Measurements from ENCODE around the gene DMRT1. TPM values are rescaled to one million over a fixed set of nuclear protein-coding genes. Genes with fewer than 3 reads are reported as not detected.

DMRT1 gene
- total RNA-seq, 1 donor from 2014 or later = not detected

DNA sequence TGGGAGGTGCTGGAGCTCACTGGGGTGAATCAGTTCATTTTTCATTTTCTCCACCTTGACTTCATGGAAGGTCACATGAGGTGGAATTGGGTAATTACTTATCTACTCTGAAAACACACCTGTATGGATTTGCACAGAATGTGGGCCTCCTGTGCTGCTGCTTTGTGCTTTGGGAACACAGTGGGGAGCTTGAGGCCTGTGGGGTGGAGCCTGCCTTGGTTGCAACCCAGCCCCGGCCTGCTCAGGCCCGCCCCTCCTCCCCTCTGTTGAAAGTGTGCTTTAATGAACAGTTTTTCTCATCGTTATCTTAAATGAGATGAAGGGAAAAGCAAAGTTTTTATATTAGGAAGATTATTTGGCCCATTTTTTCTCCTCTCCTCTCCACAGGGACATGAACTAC is 106.5 kb downstream of the DMRT1 start:
- no peak for DNase-seq (ENCODE audit: extremely low spot score, unreplicated experiment)
- Mint-ChIP-seq H3K9me3 (ENCODE audit: unreplicated experiment) (no peaks in the 10 kb centered on the region), H3K27me3 (ENCODE audit: unreplicated experiment) (peaks cover 4% of the 10 kb centered on the region), H3K27ac (ENCODE audit: unreplicated experiment) (no peak overlapping the region), H3K4me1 (ENCODE audit: unreplicated experiment) (no peaks in the 10 kb centered on the region), H3K36me3 (ENCODE audit: unreplicated experiment) (no peaks in the 10 kb centered on the region), H3K4me3 (ENCODE audit: unreplicated experiment) (no peak overlapping the region)
- TF ChIP-seq, protein P1, sequence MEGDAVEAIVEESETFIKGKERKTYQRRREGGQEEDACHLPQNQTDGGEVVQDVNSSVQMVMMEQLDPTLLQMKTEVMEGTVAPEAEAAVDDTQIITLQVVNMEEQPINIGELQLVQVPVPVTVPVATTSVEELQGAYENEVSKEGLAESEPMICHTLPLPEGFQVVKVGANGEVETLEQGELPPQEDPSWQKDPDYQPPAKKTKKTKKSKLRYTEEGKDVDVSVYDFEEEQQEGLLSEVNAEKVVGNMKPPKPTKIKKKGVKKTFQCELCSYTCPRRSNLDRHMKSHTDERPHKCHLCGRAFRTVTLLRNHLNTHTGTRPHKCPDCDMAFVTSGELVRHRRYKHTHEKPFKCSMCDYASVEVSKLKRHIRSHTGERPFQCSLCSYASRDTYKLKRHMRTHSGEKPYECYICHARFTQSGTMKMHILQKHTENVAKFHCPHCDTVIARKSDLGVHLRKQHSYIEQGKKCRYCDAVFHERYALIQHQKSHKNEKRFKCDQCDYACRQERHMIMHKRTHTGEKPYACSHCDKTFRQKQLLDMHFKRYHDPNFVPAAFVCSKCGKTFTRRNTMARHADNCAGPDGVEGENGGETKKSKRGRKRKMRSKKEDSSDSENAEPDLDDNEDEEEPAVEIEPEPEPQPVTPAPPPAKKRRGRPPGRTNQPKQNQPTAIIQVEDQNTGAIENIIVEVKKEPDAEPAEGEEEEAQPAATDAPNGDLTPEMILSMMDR (IDR thresholded peaks at IDR 0.05) = no peak

DNA sequence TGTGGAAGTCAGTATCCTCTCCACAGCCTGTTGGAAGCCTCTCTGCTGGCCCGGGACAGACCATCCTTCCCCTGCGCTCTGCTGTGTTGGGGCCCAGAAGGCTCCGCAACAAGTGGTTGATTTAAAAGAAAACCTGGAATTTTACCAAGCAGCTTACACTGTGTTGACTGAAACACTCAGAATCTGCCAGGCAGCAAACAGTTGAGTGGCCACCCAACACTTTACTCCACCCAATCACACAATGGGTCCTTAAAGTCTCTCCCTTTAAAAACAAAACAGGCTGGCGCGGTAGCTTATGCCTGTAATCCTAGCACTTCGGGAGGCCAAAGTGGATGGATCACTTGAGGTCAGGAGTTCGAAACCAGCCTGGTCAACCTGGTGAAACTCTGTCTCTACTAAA is 107.0 kb downstream of the DMRT1 start:
- no peak for DNase-seq (ENCODE audit: extremely low spot score, unreplicated experiment)
- Mint-ChIP-seq H3K27ac (ENCODE audit: unreplicated experiment) (no peak overlapping the region), H3K4me1 (ENCODE audit: unreplicated experiment) (no peaks in the 10 kb centered on the region), H3K36me3 (ENCODE audit: unreplicated experiment) (no peaks in the 10 kb centered on the region), H3K27me3 (ENCODE audit: unreplicated experiment) (peaks cover 4% of the 10 kb centered on the region), H3K9me3 (ENCODE audit: unreplicated experiment) (no peaks in the 10 kb centered on the region), H3K4me3 (ENCODE audit: unreplicated experiment) (no peak overlapping the region)
- TF ChIP-seq, protein P1 (IDR thresholded peaks at IDR 0.05) = no peak

DNA sequence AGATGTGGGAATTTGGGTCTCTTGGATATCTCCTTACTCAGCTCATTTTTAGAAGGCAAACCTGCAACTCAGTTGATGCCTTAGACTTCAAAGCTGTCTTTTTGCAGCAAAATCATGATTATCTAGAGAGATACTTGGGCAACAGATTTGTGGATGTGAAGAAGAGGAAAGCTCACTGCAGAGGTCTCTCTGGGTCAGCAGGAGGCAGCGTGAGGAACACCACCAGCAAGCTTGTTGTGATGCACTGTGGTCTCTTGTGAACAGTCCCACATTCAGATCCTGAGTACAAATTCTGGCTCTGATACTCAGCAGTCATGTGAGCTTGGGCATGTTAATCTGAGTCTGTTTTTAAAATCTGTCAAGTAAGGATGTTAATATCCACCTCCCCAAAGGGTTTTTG is 108.6 kb downstream of the DMRT1 start:
- DNase-seq (ENCODE audit: extremely low spot score, unreplicated experiment) = no peak
- Mint-ChIP-seq H3K4me3 (ENCODE audit: unreplicated experiment) (no peak overlapping the region), H3K27ac (ENCODE audit: unreplicated experiment) (no peak overlapping the region)

DNA sequence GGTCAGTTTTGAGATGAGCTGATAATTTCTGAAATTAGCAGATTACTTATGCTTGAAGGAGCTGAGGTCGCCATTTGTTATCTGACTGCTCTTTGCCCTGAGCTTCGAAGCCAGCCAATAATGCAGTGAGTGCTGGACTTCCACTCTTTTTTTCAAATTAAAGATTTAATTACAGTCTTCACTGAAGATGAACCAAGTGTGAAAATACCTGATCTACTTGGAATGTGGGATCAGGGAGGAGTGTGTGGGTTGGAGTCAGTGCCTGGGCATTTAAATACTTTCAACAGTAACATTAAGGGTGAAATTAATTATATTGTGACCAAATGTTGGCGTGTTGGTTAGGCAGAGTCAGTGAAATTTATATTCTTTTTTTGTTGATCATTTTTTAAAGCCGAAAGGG is 111.0 kb downstream of the DMRT1 start:
- Mint-ChIP-seq H3K27ac (ENCODE audit: unreplicated experiment) (no peak overlapping the region), H3K4me3 (ENCODE audit: unreplicated experiment) (no peak overlapping the region), H3K36me3 (ENCODE audit: unreplicated experiment) (no peaks in the 10 kb centered on the region), H3K9me3 (ENCODE audit: unreplicated experiment) (no peaks in the 10 kb centered on the region), H3K27me3 (ENCODE audit: unreplicated experiment) (peaks cover 4% of the 10 kb centered on the region), H3K4me1 (ENCODE audit: unreplicated experiment) (no peaks in the 10 kb centered on the region)
- TF ChIP-seq, protein P1 (IDR thresholded peaks at IDR 0.05) = no peak
- DNase-seq (ENCODE audit: extremely low spot score, unreplicated experiment) = no peak

More for the DNA sequence above, 108.6 kb downstream of the DMRT1 start:
- no peaks in the 10 kb centered on the region for H3K36me3 Mint-ChIP-seq (ENCODE audit: unreplicated experiment)
- H3K9me3 Mint-ChIP-seq (ENCODE audit: unreplicated experiment) = no peaks in the 10 kb centered on the region
- TF ChIP-seq, protein P1 (IDR thresholded peaks at IDR 0.05) = no peak
- H3K4me1 Mint-ChIP-seq (ENCODE audit: unreplicated experiment) = no peaks in the 10 kb centered on the region
- peaks cover 4% of the 10 kb centered on the region for H3K27me3 Mint-ChIP-seq (ENCODE audit: unreplicated experiment)

DNA sequence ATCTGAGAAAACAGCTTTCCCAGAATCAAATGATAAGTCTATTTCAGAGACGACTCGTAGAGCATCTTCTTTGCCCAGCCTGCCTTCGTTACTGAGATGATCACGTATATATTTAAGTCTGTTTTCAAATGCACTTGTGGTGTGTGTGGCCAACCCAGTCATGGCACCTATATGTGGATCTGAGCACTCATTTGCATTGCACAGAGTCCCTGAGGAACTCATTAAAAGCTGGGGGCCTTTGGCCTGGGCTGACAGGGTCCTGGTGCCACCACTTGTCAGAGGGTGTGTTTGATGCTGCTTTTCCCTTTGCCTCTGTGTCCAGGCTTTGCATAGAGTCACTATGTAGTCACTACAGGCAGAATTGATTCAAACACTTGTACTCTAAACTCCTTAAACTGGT is 117.6 kb downstream of the DMRT1 start:
- Mint-ChIP-seq H3K27me3 (ENCODE audit: unreplicated experiment) (peaks cover 22% of the 10 kb centered on the region), H3K4me1 (ENCODE audit: unreplicated experiment) (no peaks in the 10 kb centered on the region), H3K27ac (ENCODE audit: unreplicated experiment) (no peak overlapping the region), H3K9me3 (ENCODE audit: unreplicated experiment) (no peaks in the 10 kb centered on the region), H3K4me3 (ENCODE audit: unreplicated experiment) (no peak overlapping the region), H3K36me3 (ENCODE audit: unreplicated experiment) (no peaks in the 10 kb centered on the region)
- TF ChIP-seq, protein P1 (IDR thresholded peaks at IDR 0.05) = no peak
- DNase-seq (ENCODE audit: extremely low spot score, unreplicated experiment) = no peak

Data from osteocyte (in vitro differentiated cells).